PC-3 (cell line): ENCODE results near the gene ADCY9. TPM values are rescaled to one million over a fixed set of nuclear protein-coding genes. Genes with fewer than 3 reads are reported as not detected.

ENCODE experiments used
- ATAC-seq: fragments of 200-7000 bp; cut with Tn5 transposase; 2 replicates; pipeline ENCODE4 v1.9.1; 2020; ENCODE audit warnings: mild to moderate bottlenecking, moderate library complexity
- BruUV-seq: library from RNA; stranded (reverse); fragments of 400-500 nt; replicated peaks from 2 replicates; lab custom pipeline; 2021; lab: Mats Ljungman, UMichigan
- CTCF ChIA-PET: fragments of 300-600 bp; sonication (Branson Sonifier 250); formaldehyde crosslinking; loops from one replicate; lab custom pipeline; 2022; ENCODE audit warnings: antibody characterized with exemption; lab: Charles Lee
- POLR2A ChIA-PET: fragments of 300-600 bp; sonication (Branson Sonifier 250); formaldehyde crosslinking; loops from one replicate; lab custom pipeline; 2022; ENCODE audit warnings: antibody characterized with exemption; ENCODE audit not compliant: unreplicated experiment; lab: Charles Lee
- DNase-seq: peaks from one replicate; pipeline ENCODE4 v3.0.0-alpha.2; 2015
- H2AFZ ChIP-seq: fragments of 300-600 bp; sonication (generic); 2 replicates; pipeline ENCODE4 v1.6.0; 2016; ENCODE audit warnings: antibody characterized with exemption, low read length
- H3F3A ChIP-seq: fragments of 300-600 bp; sonication (generic); one replicate; pipeline ENCODE4 v1.6.0; 2017; ENCODE audit warnings: antibody characterized with exemption, low read length, control low read depth, mild to moderate bottlenecking; ENCODE audit not compliant: unreplicated experiment
- H3K27ac ChIP-seq: fragments of 300-600 bp; sonication (generic); 2 replicates; pipeline ENCODE4 v1.5.1; 2016; ENCODE audit warnings: mild to moderate bottlenecking, low read length
- H3K27me3 ChIP-seq: fragments of 300-600 bp; sonication (generic); 2 replicates; pipeline ENCODE4 v1.6.1; 2016; ENCODE audit warnings: low read length, mixed read lengths
- H3K36me3 ChIP-seq: fragments of 300-600 bp; sonication (generic); 2 replicates; pipeline ENCODE4 v1.6.1; 2016; ENCODE audit warnings: low read depth, mixed run types, low read length, mixed read lengths
- H3K4me1 ChIP-seq: fragments of 300-600 bp; sonication (generic); 2 replicates; pipeline ENCODE4 v1.5.1; 2016; ENCODE audit warnings: low read length; ENCODE audit not compliant: insufficient read depth
- H3K4me2 ChIP-seq: fragments of 300-600 bp; sonication (generic); 2 replicates; pipeline ENCODE4 v1.6.0; 2016; ENCODE audit warnings: low read length
- H3K4me3 ChIP-seq: fragments of 300-600 bp; sonication (generic); 2 replicates; pipeline ENCODE4 v1.5.1; 2016; ENCODE audit warnings: mild to moderate bottlenecking, low read length, mixed read lengths
- H3K79me2 ChIP-seq: fragments of 300-600 bp; sonication (generic); 2 replicates; pipeline ENCODE4 v1.6.1; 2017; ENCODE audit warnings: low read length, mixed read lengths
- H3K9ac ChIP-seq: fragments of 300-600 bp; sonication (generic); 2 replicates; pipeline ENCODE4 v1.6.0; 2016; ENCODE audit warnings: mild to moderate bottlenecking, low read length
- H3K9me2 ChIP-seq: fragments of 300-600 bp; sonication (generic); replicated peaks from 2 replicates; pipeline ENCODE4 v1.6.1; 2016; ENCODE audit warnings: mixed run types, low read length, mixed read lengths
- H3K9me3 ChIP-seq: fragments of 300-600 bp; sonication (generic); 2 replicates; pipeline ENCODE4 v1.6.1; 2016; ENCODE audit warnings: low read length, mixed read lengths
- H4K20me1 ChIP-seq: fragments of 300-600 bp; sonication (generic); 2 replicates; pipeline ENCODE4 v1.6.1; 2016; ENCODE audit warnings: low read length, mixed read lengths
- CTCF ChIP-seq: fragments of 300-600 bp; sonication (generic); conservative IDR thresholded peaks from 2 replicates; pipeline ENCODE4 v1.5.1; 2017; ENCODE audit warnings: antibody characterized with exemption, low read depth, mild to moderate bottlenecking, low read length
- EZH2 ChIP-seq: fragments of 300-600 bp; sonication (generic); IDR thresholded peaks from one replicate; pipeline ENCODE4 v1.6.1; 2017; ENCODE audit warnings: antibody characterized with exemption, mild to moderate bottlenecking, low read length; ENCODE audit not compliant: unreplicated experiment
- EZH2phosphoT487 ChIP-seq: fragments of 300-600 bp; sonication (generic); IDR thresholded peaks from 2 replicates; pipeline ENCODE4 v1.6.1; 2018; ENCODE audit warnings: mild to moderate bottlenecking, antibody characterized with exemption, low read length, borderline replicate concordance
- intact Hi-C: fragments of 100-400 bp; cut with micrococcal nuclease; formaldehyde crosslinking; loops from 2 replicates; pipeline ENCODE4 v1.9.0; 2023
- total RNA-seq: library from RNA; depleted of rRNA; stranded (reverse); fragments of >200 nt; gene quantifications from 2 replicates; pipeline ENCODE4 v1.2.3, GENCODE V29; 2014

Gene ADCY9
- total RNA-seq, 1 experiment from 2014 or later = 6.2 TPM

DNA sequence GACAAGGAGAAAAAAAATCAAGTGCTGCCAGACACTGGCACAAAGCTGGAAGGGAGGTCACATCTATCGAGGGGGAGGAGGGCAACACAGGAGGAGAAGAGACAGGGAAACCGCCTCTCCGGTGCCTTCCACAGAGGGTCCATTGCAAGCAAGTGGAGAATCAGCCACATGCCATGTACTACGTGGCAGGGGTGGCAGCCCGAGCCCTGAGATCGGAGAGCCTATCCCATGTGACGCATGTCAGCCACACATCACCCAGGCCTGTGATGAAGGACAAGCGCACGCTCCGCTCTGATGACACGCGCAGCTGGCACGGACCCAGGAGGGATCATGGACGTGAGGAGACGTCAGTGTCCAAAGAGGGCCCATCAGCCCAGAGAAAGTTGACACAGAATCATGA lies 30.1 kb downstream of the ADCY9 start:
- no peaks in the 10 kb centered on the region for H3K9me2 ChIP-seq
- no peak overlapping the region for H2AFZ ChIP-seq
- no peaks in the 10 kb centered on the region for H3K4me1 ChIP-seq
- H3K27ac ChIP-seq = no peak overlapping the region
- H3K9ac ChIP-seq = no peak overlapping the region
- no peaks in the 10 kb centered on the region for H3K36me3 ChIP-seq
- no peak overlapping the region for H3K4me3 ChIP-seq
- no peaks in the 10 kb centered on the region for H3K9me3 ChIP-seq
- no TSS peak for BruUV-seq
- no peaks in the 10 kb centered on the region for H3K27me3 ChIP-seq
- H3K79me2 ChIP-seq = no peaks in the 10 kb centered on the region
- H3K4me2 ChIP-seq = no peak overlapping the region
- intact Hi-C loops = no loop called here
- TF ChIP-seq CTCF (no peak), EZH2 (no peak), EZH2phosphoT487 (no peak)
- no peaks in the 10 kb centered on the region for H3F3A ChIP-seq
- no peak for ATAC-seq
- H4K20me1 ChIP-seq = no peaks in the 10 kb centered on the region
- ChIA-PET CTCF (no interaction called here), POLR2A (no interaction called here)
- no peak for DNase-seq

GRCh38 chr16:4085405-4085970 lies 30.8 kb downstream of the ADCY9 start:
- POLR2A ChIA-PET = no interaction called here
- Histone ChIP-seq H3K4me1 (no peaks in the 10 kb centered on the region), H3K9me3 (no peaks in the 10 kb centered on the region), H3K27ac (no peak overlapping the region), H3K4me2 (no peak overlapping the region), H3K27me3 (no peaks in the 10 kb centered on the region), H3K9me2 (no peaks in the 10 kb centered on the region), H3K4me3 (no peak overlapping the region), H4K20me1 (no peaks in the 10 kb centered on the region), H2AFZ (no peak overlapping the region), H3K36me3 (no peaks in the 10 kb centered on the region), H3K79me2 (no peaks in the 10 kb centered on the region), H3F3A (no peaks in the 10 kb centered on the region), H3K9ac (no peak overlapping the region)
- TF ChIP-seq EZH2 = no peak
- no peak for TF ChIP-seq EZH2phosphoT487
- no peak for TF ChIP-seq CTCF
- intact Hi-C loops = no loop called here
- ATAC-seq (no peak), DNase-seq (no peak)
- CTCF ChIA-PET = no interaction called here
- BruUV-seq = no TSS peak

DNA sequence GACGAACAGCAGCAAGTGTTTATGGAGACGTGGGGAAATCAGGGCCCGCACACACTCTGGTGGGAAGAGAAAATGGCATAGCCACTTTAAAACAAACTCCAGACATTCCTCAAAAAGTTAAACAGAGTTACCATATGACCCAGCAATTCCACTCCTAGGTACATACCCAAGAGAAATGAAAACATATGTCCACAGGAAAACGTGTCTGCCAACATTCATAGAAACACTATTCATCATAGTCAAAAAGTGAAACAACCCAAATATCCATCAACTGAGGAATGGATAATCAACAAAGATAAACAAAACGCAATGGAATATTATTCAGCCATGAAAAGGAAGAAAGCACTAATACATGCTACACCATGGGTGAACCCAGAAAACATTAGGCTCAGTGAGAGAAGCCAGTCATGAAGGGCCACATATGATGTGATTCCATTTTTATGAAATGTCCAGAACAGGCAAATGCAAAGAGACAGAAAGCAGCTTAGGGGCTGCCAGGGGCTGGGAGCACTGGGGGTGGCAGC lies 32.8 kb downstream of the ADCY9 start:
- ChIA-PET CTCF (no interaction called here), POLR2A (no interaction called here)
- intact Hi-C loops = no loop called here

More for the DNA sequence above, 32.8 kb downstream of the ADCY9 start:
- Histone ChIP-seq H3K36me3 (no peaks in the 10 kb centered on the region), H3K9me2 (no peaks in the 10 kb centered on the region), H2AFZ (no peak overlapping the region), H3K9ac (no peak overlapping the region), H3K4me3 (no peak overlapping the region), H3K79me2 (no peaks in the 10 kb centered on the region), H3K27ac (no peak overlapping the region), H3K4me2 (no peak overlapping the region), H3K27me3 (no peaks in the 10 kb centered on the region), H3K9me3 (no peaks in the 10 kb centered on the region), H3F3A (no peaks in the 10 kb centered on the region), H4K20me1 (no peaks in the 10 kb centered on the region), H3K4me1 (no peaks in the 10 kb centered on the region)
- ATAC-seq = no peak
- TF ChIP-seq CTCF (no peak), EZH2phosphoT487 (no peak), EZH2 (no peak)
- no TSS peak for BruUV-seq
- DNase-seq = no peak
